ENCODE measurements around the gene THBS3. TPM values are rescaled to one million over a fixed set of nuclear protein-coding genes. Genes with fewer than 3 reads are reported as not detected.

Gene THBS3
- total RNA-seq, 1 donor: 66.6 TPM

- Histone ChIP-seq H3K9me3 (ENCODE audit: low read depth, low read length) (no peaks in the 10 kb centered on the region), H3K36me3 (ENCODE audit: insufficient read depth, low read length) (peaks cover 11% of the 10 kb centered on the region), H2AFZ (ENCODE audit: low read length) (peak overlapping the region; percentile 97), H3K27ac (ENCODE audit: low read depth, low read length) (peak overlapping the region; percentile 75), H3K4me3 (ENCODE audit: insufficient read depth, low read length) (peak overlapping the region; percentile 75), H3K4me2 (ENCODE audit: insufficient read depth, low read length) (peak overlapping the region; percentile 93), H4K20me1 (ENCODE audit: insufficient read depth, low read length) (no peaks in the 10 kb centered on the region), H3K4me1 (ENCODE audit: insufficient read depth, low read length) (peaks cover 23% of the 10 kb centered on the region), H3K79me2 (ENCODE audit: insufficient read depth, low read length) (peaks cover 26% of the 10 kb centered on the region), H3K27me3 (ENCODE audit: insufficient read depth, low read length) (no peaks in the 10 kb centered on the region)
- no peak for DNase-seq (ENCODE audit: insufficient read length, low spot score, missing footprints)
- no peak for TF ChIP-seq CTCF (IDR thresholded peaks at IDR 0.05; ENCODE audit: extremely low read depth, low read depth, low read length)
Observed at GRCh38 chr1:155245163-155245524, 37.4 kb upstream of the THBS3 start.

- TF ChIP-seq CTCF (IDR thresholded peaks at IDR 0.05; ENCODE audit: extremely low read depth, low read depth, low read length): no peak
- peaks cover 11% of the 10 kb centered on the region for H3K36me3 ChIP-seq (ENCODE audit: insufficient read depth, low read length)
Observed at GRCh38 chr1:155244368-155245162, 36.9 kb upstream of the THBS3 start.

GRCh38 chr1:155242805-155243358 lies 35.2 kb upstream of the THBS3 start:
- no peak overlapping the region for H2AFZ ChIP-seq (ENCODE audit: low read length)
- DNase-seq (ENCODE audit: insufficient read length, low spot score, missing footprints): no peak
- peaks cover 23% of the 10 kb centered on the region for H3K4me1 ChIP-seq (ENCODE audit: insufficient read depth, low read length)
- H4K20me1 ChIP-seq (ENCODE audit: insufficient read depth, low read length): no peaks in the 10 kb centered on the region
- H3K79me2 ChIP-seq (ENCODE audit: insufficient read depth, low read length): peaks cover 33% of the 10 kb centered on the region
- peaks cover 13% of the 10 kb centered on the region for H3K36me3 ChIP-seq (ENCODE audit: insufficient read depth, low read length)
- H3K27ac ChIP-seq (ENCODE audit: low read depth, low read length): peak overlapping the region; percentile 75
- no peaks in the 10 kb centered on the region for H3K27me3 ChIP-seq (ENCODE audit: insufficient read depth, low read length)
- no peaks in the 10 kb centered on the region for H3K9me3 ChIP-seq (ENCODE audit: low read depth, low read length)
- H3K4me3 ChIP-seq (ENCODE audit: insufficient read depth, low read length): peak overlapping the region; percentile 75
- H3K4me2 ChIP-seq (ENCODE audit: insufficient read depth, low read length): peak overlapping the region; percentile 93
- TF ChIP-seq CTCF (IDR thresholded peaks at IDR 0.05; ENCODE audit: extremely low read depth, low read depth, low read length): no peak

More at GRCh38 chr1:155244368-155245162, 36.9 kb upstream of the THBS3 start:
- H2AFZ ChIP-seq (ENCODE audit: low read length): peak overlapping the region; percentile 97
- H3K79me2 ChIP-seq (ENCODE audit: insufficient read depth, low read length): peaks cover 32% of the 10 kb centered on the region
- H3K4me1 ChIP-seq (ENCODE audit: insufficient read depth, low read length): peaks cover 23% of the 10 kb centered on the region
- DNase-seq (ENCODE audit: insufficient read length, low spot score, missing footprints): peak; percentile 99
- peak overlapping the region; percentile 93 for H3K4me2 ChIP-seq (ENCODE audit: insufficient read depth, low read length)
- H3K9me3 ChIP-seq (ENCODE audit: low read depth, low read length): no peaks in the 10 kb centered on the region
- no peaks in the 10 kb centered on the region for H4K20me1 ChIP-seq (ENCODE audit: insufficient read depth, low read length)
- H3K27ac ChIP-seq (ENCODE audit: low read depth, low read length): peak overlapping the region; percentile 75
- H3K27me3 ChIP-seq (ENCODE audit: insufficient read depth, low read length): no peaks in the 10 kb centered on the region
- H3K4me3 ChIP-seq (ENCODE audit: insufficient read depth, low read length): peak overlapping the region; percentile 75

GRCh38 chr1:155241841-155242264 lies 34.2 kb upstream of the THBS3 start:
- TF ChIP-seq CTCF (IDR thresholded peaks at IDR 0.05; ENCODE audit: extremely low read depth, low read depth, low read length): no peak
- Histone ChIP-seq H3K4me1 (ENCODE audit: insufficient read depth, low read length) (peaks cover 23% of the 10 kb centered on the region), H3K4me3 (ENCODE audit: insufficient read depth, low read length) (no peak overlapping the region), H3K4me2 (ENCODE audit: insufficient read depth, low read length) (peak overlapping the region; percentile 74), H4K20me1 (ENCODE audit: insufficient read depth, low read length) (no peaks in the 10 kb centered on the region), H2AFZ (ENCODE audit: low read length) (peak overlapping the region; percentile 58), H3K27ac (ENCODE audit: low read depth, low read length) (peak overlapping the region; percentile 11), H3K27me3 (ENCODE audit: insufficient read depth, low read length) (no peaks in the 10 kb centered on the region), H3K9me3 (ENCODE audit: low read depth, low read length) (no peaks in the 10 kb centered on the region), H3K36me3 (ENCODE audit: insufficient read depth, low read length) (peaks cover 8% of the 10 kb centered on the region), H3K79me2 (ENCODE audit: insufficient read depth, low read length) (peaks cover 33% of the 10 kb centered on the region)
- DNase-seq (ENCODE audit: insufficient read length, low spot score, missing footprints): no peak
